GM19438 (cell line): Measurements from ENCODE around the gene UCHL5.

Source experiments
- ATAC-seq: cut with Tn5 transposase; IDR thresholded peaks from one replicate; pipeline ENCODE4 v1.9.1; 2021; ENCODE audit warnings: low read depth; ENCODE audit not compliant: unreplicated experiment

UCHL5 gene, protein sequence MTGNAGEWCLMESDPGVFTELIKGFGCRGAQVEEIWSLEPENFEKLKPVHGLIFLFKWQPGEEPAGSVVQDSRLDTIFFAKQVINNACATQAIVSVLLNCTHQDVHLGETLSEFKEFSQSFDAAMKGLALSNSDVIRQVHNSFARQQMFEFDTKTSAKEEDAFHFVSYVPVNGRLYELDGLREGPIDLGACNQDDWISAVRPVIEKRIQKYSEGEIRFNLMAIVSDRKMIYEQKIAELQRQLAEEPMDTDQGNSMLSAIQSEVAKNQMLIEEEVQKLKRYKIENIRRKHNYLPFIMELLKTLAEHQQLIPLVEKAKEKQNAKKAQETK

DNA sequence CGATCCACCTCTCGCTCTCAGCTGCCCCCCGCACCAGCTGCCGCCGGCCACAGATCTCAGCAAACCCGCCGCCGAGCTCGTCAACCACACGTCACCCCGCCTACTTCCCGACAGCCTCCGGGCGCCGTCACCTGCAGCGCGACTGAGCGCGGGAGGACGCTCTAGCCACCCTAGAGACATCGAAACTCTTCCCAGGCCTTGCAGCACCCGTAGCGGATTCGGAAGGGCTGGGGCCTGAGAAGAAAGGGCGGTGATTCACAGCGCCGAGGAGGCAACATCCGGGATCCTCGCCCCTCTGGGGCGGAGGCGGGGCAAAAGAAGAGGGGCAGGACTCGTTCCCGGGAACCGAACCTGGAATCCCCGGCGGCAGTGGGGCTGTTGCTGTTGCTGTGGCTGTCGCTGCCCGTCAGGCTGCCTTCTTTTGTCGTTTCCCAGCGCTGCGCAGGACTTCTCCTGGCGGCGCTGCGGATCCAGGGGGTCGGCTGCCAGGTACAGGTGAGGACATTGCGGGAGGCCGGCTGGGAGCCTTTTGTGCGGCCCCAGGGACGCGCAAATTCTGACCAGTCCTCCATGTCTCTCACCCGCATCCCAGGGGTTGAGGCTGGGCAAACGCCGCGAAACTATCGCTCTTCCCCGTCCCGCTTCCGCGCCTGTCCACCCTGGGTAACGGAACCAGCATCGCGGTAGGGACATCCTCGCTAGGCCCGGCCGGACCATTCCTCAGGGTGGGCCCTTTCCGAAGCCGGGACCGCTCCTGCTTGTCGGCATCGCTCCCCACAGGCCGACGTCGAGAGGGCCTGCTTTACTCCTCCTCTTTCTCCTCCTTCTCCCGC is at the start of gene UCHL5, which contains the start of gene RO60:
TSS of gene UCHL5 (minus strand) at position 79 of the 833 bp plus-strand sequence. CDS start 100 bp downstream, outside the sequence.
TSS of gene RO60 (plus strand) at position 331 of the 833 bp plus-strand sequence. CDS start 9,443 bp downstream, outside the sequence.
- peak; percentile 90 for ATAC-seq

GRCh38 chr1:193108471-193108870 is 49.3 kb upstream of the UCHL5 start:
- no peak for ATAC-seq

DNA sequence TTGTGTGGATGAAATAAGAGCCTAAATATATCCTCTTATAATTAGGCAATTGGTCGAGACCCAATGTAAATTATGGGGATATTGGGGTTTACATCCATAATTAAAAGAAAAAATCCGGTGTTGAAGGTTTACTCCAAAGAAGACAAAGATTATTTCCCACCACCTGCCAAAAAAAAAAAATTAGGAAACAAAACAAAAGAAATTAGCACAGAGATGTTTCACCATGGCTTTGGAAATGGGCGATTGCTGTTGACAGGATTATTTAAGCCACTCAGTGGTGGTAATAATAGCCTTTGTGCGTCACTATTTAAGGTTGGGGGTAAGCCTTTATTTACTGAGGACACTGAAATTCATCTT is 46.6 kb upstream of the UCHL5 start:
- ATAC-seq: no peak

DNA sequence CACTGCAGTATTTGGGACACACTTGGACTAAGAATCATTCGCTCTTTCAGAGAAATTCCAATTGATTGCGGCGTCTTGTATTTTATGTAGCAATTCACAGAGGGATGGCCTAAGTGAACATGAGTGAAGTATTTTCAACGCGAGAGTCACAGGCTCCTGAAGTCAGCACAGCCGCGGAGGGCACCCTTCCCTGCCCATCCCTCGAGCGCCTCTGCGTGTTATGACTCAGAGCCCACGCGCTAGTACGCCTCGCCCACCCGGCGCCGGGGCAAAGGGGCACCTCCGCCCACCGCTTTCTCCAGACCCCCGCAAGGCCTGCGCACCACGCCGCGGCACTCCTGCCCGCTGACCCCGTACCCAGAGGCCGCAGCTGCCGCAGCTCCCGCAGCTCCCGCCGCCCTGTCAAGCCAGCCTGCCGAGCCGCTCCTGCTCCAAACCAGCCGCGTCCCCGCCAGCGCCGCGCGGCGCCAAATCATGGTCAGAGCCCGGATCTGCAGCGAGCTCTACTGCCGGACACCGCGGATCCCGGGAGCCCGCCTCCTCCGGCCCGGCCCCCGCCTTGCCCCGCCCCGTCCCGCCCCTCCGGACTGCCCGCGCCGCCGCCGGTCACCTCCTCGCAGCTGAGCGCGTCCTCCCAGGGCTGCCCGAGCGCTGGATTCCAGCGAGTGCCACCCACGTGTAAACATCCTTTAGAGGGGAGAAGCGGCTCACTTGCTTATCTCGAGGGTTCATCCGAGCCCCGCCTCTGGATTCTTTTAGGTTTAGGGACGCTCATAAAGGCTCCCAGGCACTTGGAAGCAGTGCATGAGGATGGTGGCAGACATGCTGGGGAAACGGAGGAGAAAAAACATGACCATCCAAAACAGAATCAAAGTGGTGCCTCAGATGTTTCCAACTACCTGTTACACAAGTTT is 46.0 kb upstream of the UCHL5 start, which contains the start of gene GLRX2:
TSS of gene GLRX2 (minus strand) at position 508 of the 914 bp plus-strand sequence. CDS start at position 476, 32 bp downstream.
- ATAC-seq: peak; percentile 90

DNA sequence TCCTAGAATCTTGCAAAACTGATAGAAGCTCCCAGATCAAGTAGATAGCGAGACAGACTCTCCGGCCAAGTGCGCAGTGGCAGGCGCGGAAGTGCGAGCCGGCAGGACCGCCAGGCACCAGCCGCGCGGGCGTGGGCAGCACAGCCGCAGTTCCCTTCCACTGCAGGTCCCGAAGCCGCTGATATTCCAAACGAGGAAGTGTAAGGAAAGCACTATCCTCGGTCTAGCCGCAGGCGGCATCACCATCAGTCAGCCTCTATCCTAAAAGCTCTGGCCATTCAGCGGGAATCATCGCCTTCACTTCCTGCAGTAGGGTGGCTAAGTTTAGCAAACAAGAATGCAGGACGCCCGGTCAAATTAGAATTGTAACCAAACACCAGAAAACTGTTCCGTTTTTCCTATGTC is 45.3 kb upstream of the UCHL5 start:
- ATAC-seq: peak; percentile 41

GRCh38 chr1:193103759-193104501 is 44.8 kb upstream of the UCHL5 start:
- ATAC-seq: no peak

DNA sequence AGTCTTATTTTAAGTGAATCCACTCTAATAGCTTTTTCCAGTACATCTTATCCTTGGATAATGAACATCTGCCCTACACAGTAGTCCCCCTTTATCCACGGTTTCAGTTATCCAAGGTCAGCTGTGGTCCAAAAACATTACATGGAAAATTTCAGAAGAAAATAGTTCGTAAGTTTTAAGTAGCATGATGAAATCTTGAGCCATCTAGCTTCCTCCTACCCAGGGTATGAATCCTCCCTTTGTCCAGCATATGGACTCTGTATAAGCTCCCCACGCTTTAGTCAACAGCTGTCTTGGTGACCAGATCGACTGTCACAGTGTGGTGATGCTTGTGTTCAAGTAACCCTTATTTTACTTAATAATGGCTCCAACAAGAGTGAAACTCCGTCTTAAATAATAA is 43.5 kb upstream of the UCHL5 start:
- ATAC-seq: no peak

DNA sequence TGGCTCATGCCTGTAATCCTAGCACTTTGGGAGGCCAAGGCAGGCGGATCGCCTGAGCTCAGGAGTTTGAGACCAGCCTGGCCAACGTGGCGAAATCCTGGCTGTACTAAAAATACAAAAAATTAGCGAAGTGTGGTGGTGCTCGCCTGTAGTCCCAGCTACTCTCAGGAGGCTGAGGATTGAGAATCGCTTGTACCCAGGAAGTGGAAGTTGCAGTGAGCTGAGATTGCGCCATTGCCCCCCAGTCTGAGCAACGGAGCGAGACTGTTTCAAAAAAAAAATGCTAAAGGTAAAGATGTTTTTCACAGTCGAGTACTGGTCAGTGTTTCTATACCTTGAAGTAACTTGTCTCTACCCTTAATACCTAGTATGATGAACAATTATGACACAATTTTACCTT is 35.0 kb upstream of the UCHL5 start:
- no peak for ATAC-seq

DNA sequence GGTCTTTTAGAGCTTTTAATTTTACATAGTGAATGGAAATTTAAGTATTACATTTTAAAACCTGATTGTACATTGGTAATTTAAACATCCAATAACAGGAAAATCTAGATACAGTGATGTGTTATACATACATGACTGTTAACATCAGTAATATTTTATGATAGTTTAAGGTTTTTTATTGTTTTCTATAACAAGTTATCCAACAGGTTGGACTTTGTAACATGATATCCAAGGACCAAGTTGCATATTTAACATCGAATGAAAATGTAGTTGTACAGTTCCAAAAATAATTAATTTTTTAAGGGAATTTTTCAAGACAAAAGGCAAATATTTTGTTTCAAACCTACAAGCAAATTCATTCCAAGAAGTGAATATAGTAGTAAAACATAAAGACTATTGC is 31.7 kb upstream of the UCHL5 start:
- no peak for ATAC-seq

DNA sequence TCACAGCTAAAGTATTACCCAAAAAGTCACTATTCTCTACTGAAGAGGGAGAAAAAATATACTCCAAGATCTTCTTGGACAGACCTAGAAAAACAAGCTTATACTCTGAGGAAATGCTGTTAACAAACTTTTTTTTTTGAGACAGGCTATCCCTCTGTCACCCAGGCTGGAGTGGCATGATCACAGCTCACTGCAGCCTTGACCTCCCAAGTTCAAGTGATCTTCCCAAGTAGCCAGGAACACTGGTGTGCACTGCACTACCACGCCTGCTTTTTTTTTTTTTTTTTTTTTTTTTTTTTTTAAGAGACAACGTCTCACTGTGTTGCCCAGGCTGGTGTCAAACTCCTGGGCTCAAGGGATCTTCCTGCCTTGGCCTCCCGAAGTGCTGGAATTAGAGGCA is 28.7 kb upstream of the UCHL5 start:
- ATAC-seq: no peak

- no peak for ATAC-seq
These were observed 27.2 kb upstream of the UCHL5 start for GRCh38 chr1:193086342-193086741.

DNA sequence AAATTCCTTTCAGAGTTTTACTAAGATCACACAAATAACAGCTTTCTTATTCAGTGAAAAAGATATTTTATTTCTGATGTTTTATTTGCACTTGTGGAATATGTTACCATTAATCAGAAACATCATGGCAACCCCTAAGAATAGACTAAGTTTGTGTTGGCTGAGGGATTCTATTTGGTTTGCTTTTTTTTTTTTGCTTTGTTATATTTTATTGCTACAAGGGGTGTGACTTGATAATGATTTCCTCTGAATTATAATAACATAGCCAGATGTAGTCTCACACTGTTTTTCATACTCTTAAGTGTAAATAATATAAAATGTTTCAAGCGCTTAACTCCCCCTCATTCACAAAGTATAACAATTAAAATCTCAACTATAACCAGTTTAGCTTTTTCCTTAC is 26.1 kb upstream of the UCHL5 start:
- no peak for ATAC-seq

- ATAC-seq: peak; percentile 72
These were observed 24.4 kb upstream of the UCHL5 start for GRCh38 chr1:193083365-193084088.

- no peak for ATAC-seq
These were observed 20.0 kb upstream of the UCHL5 start for GRCh38 chr1:193079187-193079586.

DNA sequence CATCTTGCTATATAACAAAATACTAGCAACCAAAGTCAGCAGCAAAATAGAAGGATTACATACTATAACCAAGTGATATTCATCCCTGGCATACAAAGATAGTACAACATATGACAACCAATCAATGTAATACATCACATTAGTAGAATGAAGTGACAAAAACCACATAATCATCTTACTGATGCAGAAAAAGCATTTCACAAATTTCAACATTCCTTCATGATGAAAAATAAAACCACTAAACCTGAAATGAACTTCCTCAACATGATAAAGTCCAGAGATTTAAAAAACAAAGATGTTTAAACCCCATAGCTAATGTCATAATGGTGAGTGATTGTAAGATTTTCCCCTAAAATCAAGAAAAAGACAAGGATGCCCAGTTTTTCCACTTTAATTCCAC is 18.8 kb upstream of the UCHL5 start:
- no peak for ATAC-seq

DNA sequence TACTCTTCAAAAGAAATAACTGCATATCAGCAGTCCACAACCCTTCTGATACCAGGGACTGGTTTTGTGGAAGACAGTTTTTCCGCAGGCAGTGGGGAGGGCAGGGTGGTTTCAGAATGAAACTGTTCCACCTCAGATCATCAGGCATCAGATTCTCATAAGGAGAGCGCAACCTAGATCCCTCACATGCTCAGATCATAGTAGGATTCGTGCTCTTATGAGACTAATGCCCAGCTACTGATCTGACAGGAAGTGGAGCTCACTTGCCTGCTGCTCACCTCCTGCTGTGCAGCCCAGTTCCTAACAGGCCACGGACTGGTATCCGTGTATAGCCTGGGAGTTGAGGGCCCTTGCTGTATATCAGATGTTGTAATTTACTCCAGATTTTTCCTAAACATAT is 11.8 kb upstream of the UCHL5 start:
- ATAC-seq: no peak

- peak; percentile 42 for ATAC-seq
These were observed 11.2 kb upstream of the UCHL5 start for GRCh38 chr1:193070386-193070753.

- ATAC-seq: no peak
These were observed 10.7 kb upstream of the UCHL5 start for GRCh38 chr1:193069748-193070385.

- ATAC-seq: no peak
These were observed 8.9 kb upstream of the UCHL5 start for GRCh38 chr1:193068013-193068412.
